HG03342 (cell line): ENCODE data around the gene SCARB2.

Experiments
- ATAC-seq: cut with Tn5 transposase; IDR thresholded peaks from one replicate; pipeline ENCODE4 v1.9.1; 2021; ENCODE audit warnings: mild to moderate bottlenecking, moderate library complexity; ENCODE audit not compliant: unreplicated experiment

The SCARB2 gene

DNA sequence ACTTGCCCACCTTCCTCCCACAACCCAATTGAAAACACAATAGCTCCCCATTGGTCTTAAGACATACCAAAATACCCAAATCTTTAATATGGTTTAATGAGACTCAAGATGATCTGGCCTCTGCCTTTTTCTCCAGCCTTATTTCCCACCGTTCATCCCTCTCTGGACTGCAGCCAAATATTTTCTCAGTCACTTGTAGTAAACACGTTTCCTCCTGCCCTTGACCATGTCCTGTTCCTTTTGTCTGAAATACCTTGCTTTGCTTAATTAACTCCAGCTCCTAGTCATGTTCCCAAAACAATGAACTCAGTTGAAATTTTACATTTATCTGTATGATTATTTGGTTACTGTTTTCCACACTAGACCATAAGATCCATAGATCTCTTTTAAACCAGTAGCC is 57.0 kb downstream of the SCARB2 start:
- ATAC-seq, result no peak

DNA sequence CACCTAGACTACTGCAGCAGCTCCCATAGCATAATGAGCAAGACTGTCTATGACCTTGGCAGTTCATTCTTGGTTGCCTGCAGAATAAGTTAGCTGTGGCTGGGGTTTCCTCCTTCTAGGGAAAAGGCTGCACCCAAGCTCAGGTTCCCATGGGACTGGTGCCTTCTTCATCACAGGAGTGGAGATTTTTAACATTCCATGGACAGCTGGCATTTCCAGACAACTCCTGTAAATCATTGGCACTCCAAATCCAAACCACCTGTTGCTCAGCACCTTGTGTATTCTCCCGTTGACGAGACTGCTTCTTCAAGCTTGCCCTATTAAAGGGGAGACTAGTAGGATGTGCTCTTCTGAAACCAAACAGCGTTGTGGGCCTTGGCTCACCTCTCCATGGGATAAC is 57.6 kb downstream of the SCARB2 start:
- no peak for ATAC-seq

DNA sequence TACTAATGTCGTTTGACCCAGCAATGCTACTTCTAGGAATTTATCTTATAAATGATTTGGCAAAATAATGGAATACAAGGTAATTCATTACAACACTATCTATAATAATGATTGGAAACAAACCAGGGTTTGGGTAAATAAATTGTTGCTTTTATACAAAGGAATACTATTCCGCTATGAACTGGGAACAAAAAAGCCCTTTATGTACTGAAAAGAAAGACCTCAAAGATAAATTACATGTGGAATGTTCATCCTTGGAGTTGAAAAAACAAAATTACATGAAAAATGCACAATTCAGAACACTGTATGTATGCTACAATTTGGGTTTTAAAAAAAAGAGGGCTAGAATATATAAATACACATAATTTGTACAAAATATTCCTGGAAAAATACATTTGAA is 60.3 kb downstream of the SCARB2 start:
- ATAC-seq, result no peak

DNA sequence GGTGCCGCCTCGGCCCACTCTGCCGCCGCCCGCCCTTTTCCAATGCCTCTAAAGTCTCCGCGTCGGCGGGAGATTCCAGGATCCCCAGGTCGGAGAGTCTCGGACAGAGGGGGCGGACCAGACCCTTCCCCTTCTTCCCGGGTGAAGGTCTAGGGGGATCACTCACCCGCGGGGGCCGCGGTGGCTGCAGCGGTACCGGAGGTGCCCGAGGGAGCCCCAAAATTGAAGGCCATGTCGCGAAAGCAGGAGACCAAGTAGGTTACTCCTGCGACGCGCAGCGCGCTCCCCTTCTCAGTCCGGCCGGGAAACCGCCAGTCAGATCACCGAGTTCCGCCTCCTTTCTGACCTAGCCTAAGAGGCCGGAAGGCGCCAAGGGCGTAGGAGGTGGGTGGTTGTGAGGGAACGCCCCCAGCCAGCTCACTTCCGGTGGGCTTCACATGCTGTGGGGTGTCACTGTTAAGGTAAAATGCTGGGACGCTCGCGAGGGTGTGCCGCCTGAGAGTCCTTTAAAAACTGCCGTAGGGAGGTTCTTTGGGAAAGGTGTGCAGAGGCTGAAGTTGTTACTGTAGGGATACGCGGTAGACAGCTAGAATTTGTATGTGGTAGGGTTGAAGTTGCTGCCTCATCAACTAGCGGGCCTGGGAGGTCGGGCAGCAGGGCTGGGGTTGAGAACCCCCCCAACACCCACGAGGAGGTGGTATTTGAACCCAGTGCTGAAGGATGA is 65.3 kb downstream of the SCARB2 start, which contains the start of gene NUP54:
TSS of gene NUP54 (minus strand) at position 256 of the 724 bp plus-strand sequence. CDS start at position 233, 23 bp downstream.
- ATAC-seq, result peak; percentile 99

DNA sequence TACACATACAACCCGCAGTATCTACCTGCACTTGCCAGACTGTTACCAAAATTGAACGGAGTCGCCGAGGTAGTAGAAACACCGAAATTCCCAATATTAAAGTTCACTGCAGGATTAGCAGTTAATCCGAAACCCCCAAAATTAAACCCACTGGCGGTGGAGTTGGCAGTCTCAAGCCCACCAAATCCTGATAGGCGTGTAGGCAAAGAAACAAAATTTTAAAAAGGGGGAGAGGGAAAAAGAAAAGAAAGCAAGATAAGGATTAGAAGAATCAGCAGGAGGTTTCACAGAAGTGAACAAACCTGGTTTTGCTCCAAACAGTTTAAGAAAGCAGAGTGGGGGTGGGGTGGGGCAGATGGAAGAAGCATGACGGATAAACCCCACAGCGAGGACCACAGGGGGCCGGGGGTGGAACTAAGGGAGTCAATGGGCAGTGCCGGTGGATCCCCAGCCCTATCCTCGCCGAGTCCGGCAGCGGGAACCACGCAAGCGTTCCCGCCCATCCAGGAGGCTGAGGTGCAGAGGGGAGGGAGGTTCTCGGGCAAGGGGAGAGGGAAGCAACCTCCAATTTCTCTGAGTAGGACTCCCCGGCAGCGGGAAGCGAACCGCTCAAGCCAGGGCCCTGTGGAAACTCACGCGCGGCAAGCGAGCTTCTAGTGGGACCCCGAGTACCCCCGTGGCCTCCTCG is 66.0 kb downstream of the SCARB2 start:
- ATAC-seq, result peak; percentile 35

DNA sequence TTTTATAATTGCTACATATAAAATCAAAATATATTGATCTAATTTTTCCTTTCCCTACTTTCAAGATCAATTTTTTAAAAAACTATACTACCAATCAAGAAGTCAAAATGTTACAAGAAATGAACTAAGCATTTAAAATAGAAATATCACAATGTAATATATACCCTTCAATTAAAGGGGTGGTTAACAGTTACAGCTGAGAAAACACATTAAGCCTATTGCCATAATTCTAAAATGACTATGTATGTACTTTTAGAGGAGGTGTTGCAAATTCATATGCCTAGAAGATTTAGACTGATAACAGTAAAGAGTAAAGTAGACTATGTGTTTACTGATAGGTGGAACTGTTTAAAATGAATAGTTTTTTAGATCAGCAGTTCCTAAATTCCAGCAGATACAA is 69.1 kb downstream of the SCARB2 start:
- ATAC-seq, result no peak

DNA sequence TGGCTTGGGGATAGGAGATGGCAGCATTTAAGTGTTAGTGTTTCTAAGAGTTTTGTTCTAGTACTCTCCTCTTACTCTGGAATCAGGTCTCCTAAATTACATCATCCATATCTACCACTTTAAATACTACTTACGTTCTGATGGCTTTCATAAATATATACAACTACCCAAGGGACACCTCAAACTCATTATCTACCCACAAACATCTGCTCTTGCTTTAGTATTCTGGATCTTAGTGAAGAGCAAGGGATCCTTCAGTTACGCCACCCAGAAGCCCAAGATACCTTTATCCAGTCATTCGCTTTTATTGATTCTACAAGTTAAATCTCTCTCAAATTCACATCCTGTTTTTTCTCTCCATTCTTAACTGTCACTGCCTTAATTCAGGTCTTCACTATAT is 72.4 kb downstream of the SCARB2 start:
- ATAC-seq, result no peak

DNA sequence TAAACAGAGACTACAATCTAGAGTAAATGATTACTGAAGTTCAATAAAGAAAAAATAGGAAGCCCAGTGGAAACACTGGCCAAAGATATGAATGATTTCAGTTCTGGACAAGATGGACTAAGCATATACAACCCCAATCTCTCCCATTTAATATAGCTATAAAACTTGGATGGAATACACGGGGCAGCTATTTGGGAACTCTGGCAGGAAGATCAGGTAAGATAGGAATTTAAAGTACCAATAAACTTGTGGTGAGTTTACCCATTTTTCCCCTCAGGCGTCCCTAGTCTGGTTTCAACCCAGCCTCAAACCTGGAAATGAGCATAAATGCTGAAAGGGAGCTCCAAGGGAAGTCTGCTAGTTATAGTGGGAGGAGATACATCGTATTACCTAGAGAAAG is 85.9 kb downstream of the SCARB2 start:
- ATAC-seq, result no peak

DNA sequence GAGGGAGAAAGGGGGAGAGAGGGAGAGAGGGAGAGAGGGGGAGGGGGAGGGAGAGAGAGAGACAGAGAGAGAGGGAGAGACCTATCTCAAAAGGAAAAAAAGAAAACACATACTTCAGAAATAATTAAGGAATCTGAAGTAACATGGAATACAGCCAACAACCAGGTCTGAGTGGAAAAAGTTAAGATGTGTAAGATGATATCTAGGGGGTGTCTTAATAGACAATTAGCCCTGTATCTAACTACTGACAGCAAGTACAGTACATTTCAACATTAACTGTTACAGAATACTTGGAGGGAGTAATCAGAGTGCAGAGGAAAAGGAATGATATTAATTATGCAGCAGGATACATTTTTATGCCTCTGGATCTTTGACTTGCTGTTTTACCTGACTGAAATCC is 87.8 kb downstream of the SCARB2 start:
- no peak for ATAC-seq

DNA sequence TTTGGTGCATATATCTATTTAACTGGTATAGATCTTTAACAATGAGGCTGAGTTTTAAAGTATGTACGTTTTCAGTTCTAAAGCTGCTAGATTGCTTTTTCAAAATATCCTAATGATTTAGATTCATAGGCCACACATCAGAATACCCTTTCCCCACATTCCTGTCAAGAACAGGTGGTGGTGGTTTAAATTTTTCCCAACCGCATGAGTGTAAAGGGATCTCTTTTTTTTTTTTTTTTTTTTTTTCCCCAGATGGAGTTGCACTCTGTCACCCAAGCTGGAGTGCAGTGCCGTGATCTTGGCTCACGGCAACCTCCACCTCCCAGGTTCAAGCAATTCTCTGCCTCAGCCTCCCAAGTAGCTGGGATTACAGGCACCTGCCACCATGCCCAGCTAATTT is 93.4 kb downstream of the SCARB2 start:
- ATAC-seq, result no peak

DNA sequence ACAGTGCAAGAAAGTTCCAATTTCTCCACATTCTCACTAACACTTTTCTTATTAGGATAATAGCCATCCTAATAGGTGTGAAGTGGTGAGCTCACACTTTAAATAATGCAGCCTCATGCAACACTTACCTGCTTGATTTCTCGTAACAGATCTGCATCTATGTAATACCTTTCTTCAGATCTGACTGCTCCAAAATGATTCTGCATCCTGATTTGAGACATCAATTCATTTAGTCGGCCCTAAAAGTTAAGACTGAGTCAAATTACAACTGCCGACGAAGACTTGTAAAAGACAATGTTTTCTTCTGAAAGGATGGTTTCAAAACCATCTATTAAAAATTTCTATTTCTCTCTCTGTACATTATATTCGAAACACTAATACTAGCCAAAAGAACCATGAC is 96.1 kb downstream of the SCARB2 start:
- ATAC-seq, result no peak

DNA sequence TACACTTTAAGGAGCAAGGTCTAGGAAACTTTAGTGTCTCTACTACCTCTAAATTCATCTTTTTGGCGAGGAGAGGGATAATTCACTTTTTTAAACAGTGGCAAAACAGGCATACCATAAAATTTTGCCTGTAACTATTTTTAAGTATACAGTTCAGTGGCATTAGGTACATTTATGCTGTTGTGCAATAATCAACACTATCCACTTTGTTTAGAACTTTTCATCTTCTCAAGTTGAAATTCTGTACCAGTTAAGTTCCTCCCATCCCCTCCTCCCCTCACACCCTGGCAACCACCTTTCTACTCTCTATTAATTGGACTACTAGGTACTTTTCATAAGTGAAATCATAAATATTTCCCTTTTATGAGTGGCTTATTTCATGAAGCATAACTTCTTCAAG is 96.8 kb downstream of the SCARB2 start:
- ATAC-seq, result no peak
